H9 (cell line): ENCODE results near the gene TMEM129. TPM values are rescaled to one million over a fixed set of nuclear protein-coding genes. Genes with fewer than 3 reads are reported as not detected.
A peak's percentile ranks its signal among the peaks of the same experiment; 100 is the strongest.

ENCODE experiments used
- DNase-seq: peaks from one replicate; pipeline ENCODE4 v3.0.0-alpha.2; 2017
- H2AFZ ChIP-seq: one replicate; pipeline ENCODE4 v1.6.1; 2013; ENCODE audit warnings: mild to moderate bottlenecking, low read length, control low read depth, moderate library complexity
- H2AK5ac ChIP-seq: 2 replicates; pipeline ENCODE4 v1.6.1; 2013; ENCODE audit warnings: low read length, control low read depth, mixed read lengths; ENCODE audit not compliant: insufficient read length
- H2BK120ac ChIP-seq: one replicate; pipeline ENCODE4 v1.6.1; 2013; ENCODE audit warnings: low read depth, mild to moderate bottlenecking, low read length, control low read depth, inconsistent platforms; ENCODE audit not compliant: poor library complexity, severe bottlenecking
- H2BK12ac ChIP-seq: 2 replicates; pipeline ENCODE4 v1.6.1; 2013; ENCODE audit warnings: low read length, control low read depth, mixed read lengths, low read depth; ENCODE audit not compliant: insufficient read length
- H2BK15ac ChIP-seq: 2 replicates; pipeline ENCODE4 v1.6.1; 2013; ENCODE audit warnings: low read depth, low read length, control low read depth
- H2BK20ac ChIP-seq: one replicate; pipeline ENCODE4 v1.6.1; 2013; ENCODE audit warnings: low read depth, mild to moderate bottlenecking, low read length, control low read depth, inconsistent platforms; ENCODE audit not compliant: poor library complexity, severe bottlenecking
- H2BK5ac ChIP-seq: 2 replicates; pipeline ENCODE4 v1.6.1; 2013; ENCODE audit warnings: low read length, control low read depth, mixed read lengths; ENCODE audit not compliant: insufficient read length
- H3K14ac ChIP-seq: 2 replicates; pipeline ENCODE4 v1.6.1; 2013; ENCODE audit warnings: low read length, control low read depth; ENCODE audit not compliant: insufficient read depth
- H3K18ac ChIP-seq: 2 replicates; pipeline ENCODE4 v1.6.1; 2013; ENCODE audit warnings: low read depth, mild to moderate bottlenecking, mixed read lengths, low read length, control low read depth; ENCODE audit not compliant: insufficient read length
- H3K23ac ChIP-seq: 2 replicates; pipeline ENCODE4 v1.6.1; 2013; ENCODE audit warnings: low read length, control low read depth, mixed read lengths, low read depth; ENCODE audit not compliant: insufficient read length
- H3K23me2 ChIP-seq: 2 replicates; pipeline ENCODE4 v1.6.1; 2013; ENCODE audit warnings: low read depth, mild to moderate bottlenecking, mixed read lengths, low read length, control low read depth; ENCODE audit not compliant: insufficient read length, poor library complexity, severe bottlenecking
- H3K27ac ChIP-seq: 2 replicates; pipeline ENCODE4 v1.5.1; 2013; ENCODE audit warnings: low read length, control low read depth, mixed read lengths, low read depth; ENCODE audit not compliant: insufficient read length
- H3K27me3 ChIP-seq: 2 replicates; pipeline ENCODE4 v1.6.1; 2013; ENCODE audit warnings: low read length, control low read depth, inconsistent platforms; ENCODE audit not compliant: insufficient read depth
- H3K4ac ChIP-seq: 2 replicates; pipeline ENCODE4 v1.6.1; 2013; ENCODE audit warnings: low read depth, mild to moderate bottlenecking, control low read depth, inconsistent platforms, low read length, moderate library complexity
- H3K4me1 ChIP-seq: 2 replicates; pipeline ENCODE4 v1.6.1; 2013; ENCODE audit warnings: low read length, control low read depth, inconsistent platforms; ENCODE audit not compliant: insufficient read depth
- H3K4me2 ChIP-seq: 2 replicates; pipeline ENCODE4 v1.6.1; 2013; ENCODE audit warnings: low read length, control low read depth, mixed read lengths; ENCODE audit not compliant: insufficient read length, insufficient read depth
- H3K56ac ChIP-seq: 2 replicates; pipeline ENCODE4 v1.6.1; 2013; ENCODE audit warnings: low read depth, mild to moderate bottlenecking, mixed read lengths, low read length, control low read depth; ENCODE audit not compliant: insufficient read length
- H3K79me1 ChIP-seq: 2 replicates; pipeline ENCODE4 v1.6.1; 2013; ENCODE audit warnings: low read depth, mild to moderate bottlenecking, moderate library complexity, low read length, control low read depth, inconsistent platforms; ENCODE audit not compliant: insufficient read depth, poor library complexity, severe bottlenecking
- H3K79me2 ChIP-seq: 2 replicates; pipeline ENCODE4 v1.6.1; 2013; ENCODE audit warnings: low read length, control low read depth, inconsistent platforms; ENCODE audit not compliant: insufficient read depth
- H3K9ac ChIP-seq: 2 replicates; pipeline ENCODE4 v1.6.1; 2013; ENCODE audit warnings: low read length, control low read depth, mixed read lengths; ENCODE audit not compliant: insufficient read length; ENCODE audit errors: extremely low read depth
- H3K9me3 ChIP-seq: one replicate; pipeline ENCODE4 v1.6.1; 2013; ENCODE audit warnings: low read depth, low read length, inconsistent platforms; ENCODE audit not compliant: control insufficient read depth
- H3T11ph ChIP-seq: one replicate; pipeline ENCODE4 v1.6.1; 2013; ENCODE audit warnings: mild to moderate bottlenecking, low read length, control low read depth, inconsistent platforms
- H4K20me1 ChIP-seq: one replicate; pipeline ENCODE4 v1.6.1; 2013; ENCODE audit not compliant: control insufficient read depth, insufficient read length, insufficient read depth
- H4K5ac ChIP-seq: 2 replicates; pipeline ENCODE4 v1.6.1; 2013; ENCODE audit warnings: low read depth, mild to moderate bottlenecking, mixed read lengths, low read length, control low read depth; ENCODE audit not compliant: insufficient read length
- H4K8ac ChIP-seq: replicated peaks from 2 replicates; pipeline ENCODE4 v1.6.1; 2013; ENCODE audit warnings: low read length, control low read depth, mixed read lengths, low read depth; ENCODE audit not compliant: insufficient read length
- H4K91ac ChIP-seq: 2 replicates; pipeline ENCODE4 v1.6.1; 2013; ENCODE audit warnings: low read depth, mild to moderate bottlenecking, moderate library complexity, mixed read lengths, low read length, control low read depth; ENCODE audit not compliant: insufficient read length
- H3K27ac Mint-ChIP-seq, 3 experiments: 2 replicates in 2 of 3; 3 replicates in 1 of 3; pipeline ENCODE4 v1.8.0; 2020 to 2021; ENCODE audit warnings: mixed read lengths in 3 of 3, mild to moderate bottlenecking in 1 of 3, moderate library complexity in 1 of 3
- H3K27me3 Mint-ChIP-seq: 2 replicates; pipeline ENCODE4 v1.8.0; 2021; ENCODE audit warnings: low read depth, mild to moderate bottlenecking, moderate library complexity, mixed read lengths
- H3K36me3 Mint-ChIP-seq, 3 experiments: 2 replicates in 2 of 3; 3 replicates in 1 of 3; pipeline ENCODE4 v1.8.0; 2020 to 2021; ENCODE audit warnings: low read depth in 3 of 3, mixed read lengths in 3 of 3; ENCODE audit not compliant: insufficient read depth in 1 of 3
- H3K4me1 Mint-ChIP-seq, 2 experiments: 2 replicates each; pipeline ENCODE4 v1.8.0; 2020; ENCODE audit warnings: mixed read lengths in 2 of 2
- H3K4me3 Mint-ChIP-seq, 2 experiments: 2 replicates in 1 of 2; 3 replicates in 1 of 2; pipeline ENCODE4 v1.8.0; 2020 to 2021; ENCODE audit warnings: mild to moderate bottlenecking in 2 of 2, mixed read lengths in 2 of 2, moderate library complexity in 1 of 2
- H3K9me3 Mint-ChIP-seq, 2 experiments: 2 replicates in 1 of 2; 3 replicates in 1 of 2; pipeline ENCODE4 v1.8.0; 2020; ENCODE audit warnings: mild to moderate bottlenecking in 2 of 2, mixed read lengths in 2 of 2, moderate library complexity in 1 of 2
- WGBS: extraction: QIAGEN DNeasy Blood & Tissue Kit; methylation state at CpG from one replicate; pipeline ENCODE4 v1.1.7; 2013; ENCODE audit warnings: missing lambda C conversion rate, low lambda C conversion rate, mixed read lengths; ENCODE audit not compliant: insufficient read length; ENCODE audit errors: extremely low coverage; 5-methylcytosine and 5-hydroxymethylcytosine counted together
- total RNA-seq: library from RNA; stranded (reverse); gene quantifications from 2 replicates; pipeline ENCODE4 v1.2.1, GENCODE V29; 2021
- TF ChIP-seq, protein P1 (sequence below): fragments of 200-600 bp; sonication (generic); conservative IDR thresholded peaks from 3 replicates; pipeline ENCODE4 v1.8.0; 2021; ENCODE audit warnings: antibody characterized with exemption, mild to moderate bottlenecking

The TMEM129 gene
- total RNA-seq, 1 experiment from 2014 or later: 27.3 TPM

DNA sequence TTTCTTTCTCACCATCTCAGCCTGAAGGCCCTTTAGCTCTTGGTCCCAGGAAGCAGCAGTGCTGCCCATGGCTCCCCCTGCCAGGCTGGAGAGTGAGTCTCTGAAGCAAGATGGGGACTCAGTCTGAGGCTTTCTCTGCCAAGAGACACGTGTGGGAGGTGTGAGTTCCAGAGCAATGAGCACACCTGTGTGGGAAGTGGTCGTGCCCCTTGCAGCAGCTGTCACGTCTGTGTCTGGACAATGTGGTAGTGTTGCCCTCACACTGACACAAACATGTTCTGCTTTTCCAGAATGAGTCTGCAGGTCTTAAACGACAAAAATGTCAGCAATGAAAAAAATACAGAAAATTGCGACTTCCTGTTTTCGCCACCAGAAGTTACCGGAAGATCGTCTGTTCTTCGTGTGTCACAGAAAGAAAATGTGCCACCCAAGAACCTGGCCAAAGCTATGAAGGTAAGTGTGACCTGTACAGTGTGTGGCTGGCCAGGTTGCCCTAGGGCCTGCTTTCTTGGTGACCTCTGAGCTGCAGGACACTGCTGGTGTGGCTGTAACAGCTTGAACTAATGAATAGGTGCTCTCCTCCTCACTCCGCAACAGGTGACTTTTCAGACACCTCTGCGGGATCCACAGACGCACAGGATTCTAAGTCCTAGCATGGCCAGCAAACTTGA lies 2.1 kb upstream of the TMEM129 start:
- H2BK20ac ChIP-seq: no peak overlapping the region
- H3K14ac ChIP-seq: no peak overlapping the region
- no peak overlapping the region for H3K4me2 ChIP-seq
- no peak overlapping the region for H2AFZ ChIP-seq
- no peak overlapping the region for H3K56ac ChIP-seq
- H2BK5ac ChIP-seq: no peak overlapping the region
- H3K27ac ChIP-seq: no peak overlapping the region
- H3K18ac ChIP-seq: no peak overlapping the region
- H4K8ac ChIP-seq: no peak overlapping the region
- no peak overlapping the region for H2BK15ac ChIP-seq
- no peak overlapping the region for H3T11ph ChIP-seq
- H4K91ac ChIP-seq: no peak overlapping the region
- peaks cover 20% of the 10 kb centered on the region; the same call in 1 of the 2 replicates for H3K79me2 ChIP-seq
- H3K4me1 ChIP-seq: no peaks in the 10 kb centered on the region
- peak overlapping the region; percentile 96 to 99 for H3K4me3 Mint-ChIP-seq
- H3K27ac Mint-ChIP-seq: peak overlapping the region in 2 of 3 experiments; percentile 39 to 86; a peak in 3 of 7 replicates
- H4K20me1 ChIP-seq: no peaks in the 10 kb centered on the region
- no peak overlapping the region for H3K9ac ChIP-seq
- no peak overlapping the region for H2BK120ac ChIP-seq
- WGBS: no CpG with 5 or more reads among the region's 12 CpGs
- H3K27me3 ChIP-seq: no peaks in the 10 kb centered on the region
- peaks cover 18% of the 10 kb centered on the region for H3K23me2 ChIP-seq
- H3K4me1 Mint-ChIP-seq: peaks cover 25 to 33% of the 10 kb centered on the region in 2 experiments
- no peak overlapping the region for H4K5ac ChIP-seq
- H3K23ac ChIP-seq: no peak overlapping the region
- H3K79me1 ChIP-seq: peaks cover 18% of the 10 kb centered on the region
- H3K36me3 Mint-ChIP-seq: peaks cover 43 to 64% (median 61%) of the 10 kb centered on the region in 3 experiments
- no peak overlapping the region for H2AK5ac ChIP-seq
- H2BK12ac ChIP-seq: no peak overlapping the region
- no peaks in the 10 kb centered on the region for H3K9me3 Mint-ChIP-seq
- H3K27me3 Mint-ChIP-seq: no peaks in the 10 kb centered on the region; the same call in 1 of the 2 replicates
- no peaks in the 10 kb centered on the region for H3K9me3 ChIP-seq
- no peak overlapping the region for H3K4ac ChIP-seq
- TF ChIP-seq, protein P1, sequence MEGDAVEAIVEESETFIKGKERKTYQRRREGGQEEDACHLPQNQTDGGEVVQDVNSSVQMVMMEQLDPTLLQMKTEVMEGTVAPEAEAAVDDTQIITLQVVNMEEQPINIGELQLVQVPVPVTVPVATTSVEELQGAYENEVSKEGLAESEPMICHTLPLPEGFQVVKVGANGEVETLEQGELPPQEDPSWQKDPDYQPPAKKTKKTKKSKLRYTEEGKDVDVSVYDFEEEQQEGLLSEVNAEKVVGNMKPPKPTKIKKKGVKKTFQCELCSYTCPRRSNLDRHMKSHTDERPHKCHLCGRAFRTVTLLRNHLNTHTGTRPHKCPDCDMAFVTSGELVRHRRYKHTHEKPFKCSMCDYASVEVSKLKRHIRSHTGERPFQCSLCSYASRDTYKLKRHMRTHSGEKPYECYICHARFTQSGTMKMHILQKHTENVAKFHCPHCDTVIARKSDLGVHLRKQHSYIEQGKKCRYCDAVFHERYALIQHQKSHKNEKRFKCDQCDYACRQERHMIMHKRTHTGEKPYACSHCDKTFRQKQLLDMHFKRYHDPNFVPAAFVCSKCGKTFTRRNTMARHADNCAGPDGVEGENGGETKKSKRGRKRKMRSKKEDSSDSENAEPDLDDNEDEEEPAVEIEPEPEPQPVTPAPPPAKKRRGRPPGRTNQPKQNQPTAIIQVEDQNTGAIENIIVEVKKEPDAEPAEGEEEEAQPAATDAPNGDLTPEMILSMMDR: no peak
- DNase-seq: no peak
